ENCODE results near the gene ZNF239. TPM values are rescaled to one million over a fixed set of nuclear protein-coding genes. Genes with fewer than 3 reads are reported as not detected.
A peak's percentile ranks its signal among the peaks of the same experiment; 100 is the strongest.

The ZNF239 gene
- 8.2 TPM for total RNA-seq
- polyA plus RNA-seq (ENCODE audit: insufficient read depth in 1 of 8, insufficient read length in 8 of 8, low replicate concordance in 1 of 8): 10 to 100 TPM in 1 of 8 donors, 1 to 10 TPM in 7; 5.7 to 10.8 (median 7.1) TPM
- long read RNA-seq, donor 1: 0 reads
- long read RNA-seq, donor 2: 0 reads
- long read RNA-seq, donor 3, partial matches to known transcripts: 0 of 4 reads
- long read RNA-seq, donor 3, other reads (novel, unspliced or antisense): 0 of 4 reads
- long read RNA-seq, donor 4, partial matches to known transcripts: 0 of 1 reads
- long read RNA-seq, donor 4, other reads (novel, unspliced or antisense): 0 of 1 reads
- long read RNA-seq, donor 5, partial matches to known transcripts: 0 of 2 reads
- long read RNA-seq, donor 5, other reads (novel, unspliced or antisense): 0 of 2 reads
- long read RNA-seq, donor 6, partial matches to known transcripts: 0 of 2 reads
- long read RNA-seq, donor 6, other reads (novel, unspliced or antisense): 0 of 2 reads
- long read RNA-seq, donor 7, partial matches to known transcripts: 0 of 2 reads
- long read RNA-seq, donor 7, other reads (novel, unspliced or antisense): 0 of 2 reads
- long read RNA-seq, donor 8, partial matches to known transcripts: 0 of 2 reads
- long read RNA-seq, donor 8, other reads (novel, unspliced or antisense): 0 of 2 reads
- long read RNA-seq, donor 9: 0 reads
- long read RNA-seq, donor 10, partial matches to known transcripts: 0 of 1 reads
- long read RNA-seq, donor 10, other reads (novel, unspliced or antisense): 0 of 1 reads
- long read RNA-seq, donor 11, partial matches to known transcripts: 0 of 1 reads
- long read RNA-seq, donor 11, other reads (novel, unspliced or antisense): 0 of 1 reads

DNA sequence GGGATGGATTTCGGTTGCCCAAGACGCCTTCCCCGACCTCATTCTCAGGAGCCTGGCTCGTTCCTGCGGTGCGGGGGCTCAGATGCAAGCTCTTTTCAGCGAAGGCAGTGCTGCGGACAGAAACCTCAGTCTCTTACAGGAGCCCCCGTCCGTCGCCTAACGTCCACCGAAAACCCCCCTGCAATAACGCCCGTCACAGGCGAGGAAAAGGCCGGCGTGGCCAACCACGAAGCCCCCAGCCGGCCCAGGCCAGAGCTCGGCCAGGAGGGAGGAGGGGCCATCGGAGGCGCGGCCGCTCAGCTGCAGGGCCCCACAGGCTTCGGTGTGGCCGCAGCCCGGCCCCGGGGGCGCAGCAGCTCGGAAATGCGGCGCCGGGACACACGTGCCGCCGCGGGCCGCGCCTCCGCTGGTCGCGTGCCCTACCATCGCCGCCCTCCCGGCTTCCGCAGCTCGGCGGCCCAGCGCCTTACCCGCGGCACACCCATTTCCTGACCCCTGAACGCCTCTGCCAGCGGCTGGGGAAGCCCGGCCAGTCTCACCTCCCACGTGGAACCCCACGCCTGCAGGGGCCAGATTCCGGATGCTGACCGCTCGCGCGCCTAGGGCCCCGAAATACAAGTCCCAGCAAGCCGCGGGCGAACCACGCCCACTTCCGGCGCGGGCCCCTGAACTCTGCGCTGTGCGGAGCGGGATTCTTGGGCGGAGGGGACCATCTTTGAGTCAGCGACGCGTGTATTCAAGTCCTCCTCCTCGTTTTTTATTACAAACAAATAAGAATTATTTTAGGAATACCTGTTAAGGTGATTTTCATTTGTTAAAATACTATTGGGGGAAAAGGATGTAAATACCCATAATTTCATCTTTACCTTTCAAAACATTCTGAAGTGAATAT, at the start of gene ZNF239:
Gene ZNF239 (minus strand): TSS at position 616 of the 892 bp plus-strand sequence. CDS start 16,537 bp downstream, outside the sequence.
- peaks cover 12% of the 10 kb centered on the region for H3K36me3 ChIP-seq (ENCODE audit: control insufficient read depth, insufficient read depth, low read length)
- peaks cover 13% of the 10 kb centered on the region for H3K4me1 ChIP-seq (ENCODE audit: control insufficient read depth, insufficient read depth, low read length)
- H3K27me3 ChIP-seq (ENCODE audit: control insufficient read depth, insufficient read depth, low read length): no peaks in the 10 kb centered on the region
- H3K27ac ChIP-seq (ENCODE audit: low read length): peak within 1 kb of the TSS; percentile 74
- H3K4me3 ChIP-seq (ENCODE audit: low read length): peak within 1 kb of the TSS; percentile 52
- H3K9me3 ChIP-seq (replicated peaks; ENCODE audit: control insufficient read depth, low read depth, low read length): no peaks in the 10 kb centered on the region
- peak; percentile 96 for DNase-seq
- WGBS (ENCODE audit: insufficient coverage): under 1% methylated on average over 57 of the region's 78 CpGs

DNA sequence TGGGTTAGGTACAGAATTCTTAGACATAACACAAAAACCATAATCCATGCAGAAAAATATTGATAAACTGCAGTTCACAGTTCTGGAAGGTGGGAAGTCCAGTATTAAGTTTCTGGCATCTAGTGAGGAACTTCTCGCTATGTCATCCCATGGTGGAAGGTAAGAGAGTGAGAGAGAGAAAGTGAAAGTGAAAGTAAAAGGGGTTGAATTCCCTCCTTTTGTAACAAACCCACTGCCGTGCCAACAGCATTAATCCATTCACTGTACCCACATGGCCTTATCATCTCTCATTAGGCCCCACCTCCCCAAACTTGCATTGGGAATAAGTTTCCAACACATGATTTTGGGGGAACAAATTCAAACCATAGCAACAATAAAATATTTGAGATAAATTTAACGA, 48.9 kb upstream of the ZNF239 start:
- WGBS (ENCODE audit: insufficient coverage): no CpG with 5 or more reads among the region's 3 CpGs
- Histone ChIP-seq H3K4me3 (ENCODE audit: low read length) (no peak overlapping the region), H3K4me1 (ENCODE audit: control insufficient read depth, insufficient read depth, low read length) (no peaks in the 10 kb centered on the region), H3K27ac (ENCODE audit: low read length) (no peak overlapping the region), H3K9me3 (replicated peaks; ENCODE audit: control insufficient read depth, low read depth, low read length) (peaks cover 2% of the 10 kb centered on the region), H3K27me3 (ENCODE audit: control insufficient read depth, insufficient read depth, low read length) (no peaks in the 10 kb centered on the region), H3K36me3 (ENCODE audit: control insufficient read depth, insufficient read depth, low read length) (no peaks in the 10 kb centered on the region)
- DNase-seq: peak; percentile 7

DNA sequence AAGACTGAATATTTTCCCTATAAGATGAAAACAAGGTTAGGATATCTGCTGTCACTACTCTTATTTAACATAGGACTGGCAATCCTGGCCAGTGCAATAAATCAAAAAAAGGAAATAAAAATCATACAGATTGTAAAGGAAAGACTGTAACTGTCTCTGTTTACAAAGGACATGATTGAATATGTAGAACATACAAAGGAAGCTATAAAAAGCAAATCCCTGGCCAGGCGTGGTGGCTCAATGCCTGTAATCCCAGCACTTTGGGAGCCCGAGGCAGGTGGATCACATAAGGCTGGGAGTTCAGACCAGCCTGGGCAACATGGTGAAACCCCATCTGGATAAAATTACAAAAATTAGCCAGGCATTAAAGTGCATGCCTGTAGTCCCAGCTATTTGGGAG, 47.6 kb upstream of the ZNF239 start:
- no peaks in the 10 kb centered on the region for H3K36me3 ChIP-seq (ENCODE audit: control insufficient read depth, insufficient read depth, low read length)
- DNase-seq: no peak
- H3K4me1 ChIP-seq (ENCODE audit: control insufficient read depth, insufficient read depth, low read length): no peaks in the 10 kb centered on the region
- 51% methylated on average over 2 of the region's 2 CpGs for WGBS (ENCODE audit: insufficient coverage)
- no peak overlapping the region for H3K27ac ChIP-seq (ENCODE audit: low read length)
- H3K27me3 ChIP-seq (ENCODE audit: control insufficient read depth, insufficient read depth, low read length): no peaks in the 10 kb centered on the region
- peaks cover 8% of the 10 kb centered on the region for H3K9me3 ChIP-seq (replicated peaks; ENCODE audit: control insufficient read depth, low read depth, low read length)
- no peak overlapping the region for H3K4me3 ChIP-seq (ENCODE audit: low read length)

DNA sequence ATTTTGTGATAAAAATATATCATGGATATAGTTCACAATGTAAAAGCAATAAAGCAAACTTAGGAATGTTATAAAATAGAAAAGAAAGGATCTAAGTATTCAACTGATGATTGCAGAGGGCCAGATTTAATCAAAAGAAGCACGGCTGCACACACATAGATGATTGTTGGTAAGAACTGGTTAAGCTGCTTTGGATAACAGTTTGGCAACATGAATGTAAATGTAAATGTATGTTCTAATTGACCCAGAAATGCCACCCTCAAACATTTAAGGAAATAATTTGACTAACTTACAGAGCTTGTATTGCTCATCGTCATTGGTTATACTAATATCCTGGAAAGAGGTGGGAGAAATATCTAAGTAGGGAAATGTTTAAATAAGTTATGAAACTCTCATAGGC, 45.0 kb upstream of the ZNF239 start:
- no peak for DNase-seq
- Histone ChIP-seq H3K27ac (ENCODE audit: low read length) (no peak overlapping the region), H3K4me1 (ENCODE audit: control insufficient read depth, insufficient read depth, low read length) (no peaks in the 10 kb centered on the region), H3K36me3 (ENCODE audit: control insufficient read depth, insufficient read depth, low read length) (peaks cover 9% of the 10 kb centered on the region), H3K4me3 (ENCODE audit: low read length) (no peak overlapping the region), H3K9me3 (replicated peaks; ENCODE audit: control insufficient read depth, low read depth, low read length) (peaks cover 20% of the 10 kb centered on the region), H3K27me3 (ENCODE audit: control insufficient read depth, insufficient read depth, low read length) (no peaks in the 10 kb centered on the region)
- no CpG with 5 or more reads among the region's 2 CpGs for WGBS (ENCODE audit: insufficient coverage)

DNA sequence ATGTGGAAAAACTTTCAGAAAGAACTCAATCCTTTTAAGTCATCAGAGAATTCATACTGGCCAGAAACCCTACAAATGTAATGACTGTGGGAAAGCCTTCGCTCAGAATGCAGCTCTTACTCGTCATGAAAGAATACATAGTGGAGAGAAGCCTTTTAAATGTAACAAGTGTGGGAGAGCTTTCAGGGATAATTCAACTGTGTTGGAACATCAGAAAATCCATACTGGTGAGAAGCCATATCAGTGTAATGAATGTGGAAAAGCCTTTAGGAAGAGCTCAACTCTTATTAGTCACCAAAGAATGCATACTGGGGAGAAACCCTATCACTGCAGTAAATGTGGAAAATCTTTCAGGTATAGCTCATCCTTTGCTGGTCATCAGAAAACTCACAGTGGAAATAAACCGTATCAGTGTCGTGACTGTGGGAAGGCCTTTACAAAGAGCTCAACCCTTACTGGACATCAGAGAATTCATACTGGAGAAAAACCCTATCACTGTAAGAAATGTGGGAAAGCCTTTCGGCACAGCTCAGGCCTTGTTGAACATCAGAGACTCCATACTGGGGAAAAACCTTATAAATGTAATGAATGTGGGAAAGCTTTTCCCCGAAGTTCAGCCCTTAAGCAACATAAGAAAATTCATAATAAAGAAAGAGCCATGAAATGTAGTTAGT, 42.4 kb upstream of the ZNF239 start:
- no peaks in the 10 kb centered on the region for H3K4me1 ChIP-seq (ENCODE audit: control insufficient read depth, insufficient read depth, low read length)
- DNase-seq: no peak
- H3K9me3 ChIP-seq (replicated peaks; ENCODE audit: control insufficient read depth, low read depth, low read length): peaks cover 20% of the 10 kb centered on the region
- WGBS (ENCODE audit: insufficient coverage): 100% methylated on average over 2 of the region's 6 CpGs
- peaks cover 15% of the 10 kb centered on the region for H3K36me3 ChIP-seq (ENCODE audit: control insufficient read depth, insufficient read depth, low read length)
- H3K4me3 ChIP-seq (ENCODE audit: low read length): no peak overlapping the region
- H3K27ac ChIP-seq (ENCODE audit: low read length): no peak overlapping the region
- H3K27me3 ChIP-seq (ENCODE audit: control insufficient read depth, insufficient read depth, low read length): no peaks in the 10 kb centered on the region

DNA sequence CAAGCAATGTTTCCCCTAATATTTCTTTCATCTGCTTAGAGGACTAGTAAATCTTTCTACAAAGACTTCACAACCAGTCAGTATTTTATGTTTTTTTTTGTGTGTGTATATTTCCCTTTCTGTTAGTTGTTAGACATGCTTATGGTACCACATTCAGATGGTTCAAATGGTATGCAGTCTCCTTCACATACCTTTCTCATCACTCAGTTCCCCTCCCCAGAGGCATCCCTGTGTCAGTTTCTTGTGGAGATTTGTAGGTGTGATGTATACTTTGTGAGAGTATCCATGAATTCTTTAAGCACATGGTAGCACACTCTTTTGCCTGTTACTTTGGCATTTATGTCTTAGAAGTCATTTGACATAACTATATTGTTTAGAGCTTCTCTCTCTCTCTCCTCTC, 36.2 kb upstream of the ZNF239 start:
- Histone ChIP-seq H3K4me1 (ENCODE audit: control insufficient read depth, insufficient read depth, low read length) (peaks cover 6% of the 10 kb centered on the region), H3K4me3 (ENCODE audit: low read length) (no peak overlapping the region), H3K27me3 (ENCODE audit: control insufficient read depth, insufficient read depth, low read length) (no peaks in the 10 kb centered on the region), H3K36me3 (ENCODE audit: control insufficient read depth, insufficient read depth, low read length) (peaks cover 22% of the 10 kb centered on the region), H3K9me3 (replicated peaks; ENCODE audit: control insufficient read depth, low read depth, low read length) (no peaks in the 10 kb centered on the region), H3K27ac (ENCODE audit: low read length) (no peak overlapping the region)
- no peak for DNase-seq

DNA sequence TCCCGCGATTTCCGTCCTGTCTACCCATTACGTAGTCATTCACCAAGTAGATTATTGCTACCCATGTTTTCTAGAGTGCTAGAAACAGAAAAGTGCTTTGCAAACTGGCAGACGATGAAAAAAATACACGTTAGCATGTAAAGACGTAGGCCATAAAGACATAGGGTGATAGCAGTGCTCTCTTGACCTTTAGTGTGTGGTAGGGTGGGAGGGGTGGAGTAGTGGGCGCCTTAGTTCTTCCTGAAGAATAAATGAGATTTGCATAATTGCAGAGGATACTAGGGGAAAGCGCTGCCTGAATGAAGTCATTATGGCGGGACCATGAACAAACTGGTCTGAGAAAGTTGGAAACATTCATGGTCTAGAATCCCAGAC, 32.8 kb upstream of the ZNF239 start:
- WGBS (ENCODE audit: insufficient coverage): 75% methylated on average over 8 of the region's 10 CpGs
- no peak for DNase-seq
- Histone ChIP-seq H3K27me3 (ENCODE audit: control insufficient read depth, insufficient read depth, low read length) (no peaks in the 10 kb centered on the region), H3K27ac (ENCODE audit: low read length) (no peak overlapping the region), H3K4me1 (ENCODE audit: control insufficient read depth, insufficient read depth, low read length) (peaks cover 6% of the 10 kb centered on the region), H3K36me3 (ENCODE audit: control insufficient read depth, insufficient read depth, low read length) (peaks cover 13% of the 10 kb centered on the region), H3K9me3 (replicated peaks; ENCODE audit: control insufficient read depth, low read depth, low read length) (no peaks in the 10 kb centered on the region), H3K4me3 (ENCODE audit: low read length) (peak overlapping the region; percentile 66)

DNA sequence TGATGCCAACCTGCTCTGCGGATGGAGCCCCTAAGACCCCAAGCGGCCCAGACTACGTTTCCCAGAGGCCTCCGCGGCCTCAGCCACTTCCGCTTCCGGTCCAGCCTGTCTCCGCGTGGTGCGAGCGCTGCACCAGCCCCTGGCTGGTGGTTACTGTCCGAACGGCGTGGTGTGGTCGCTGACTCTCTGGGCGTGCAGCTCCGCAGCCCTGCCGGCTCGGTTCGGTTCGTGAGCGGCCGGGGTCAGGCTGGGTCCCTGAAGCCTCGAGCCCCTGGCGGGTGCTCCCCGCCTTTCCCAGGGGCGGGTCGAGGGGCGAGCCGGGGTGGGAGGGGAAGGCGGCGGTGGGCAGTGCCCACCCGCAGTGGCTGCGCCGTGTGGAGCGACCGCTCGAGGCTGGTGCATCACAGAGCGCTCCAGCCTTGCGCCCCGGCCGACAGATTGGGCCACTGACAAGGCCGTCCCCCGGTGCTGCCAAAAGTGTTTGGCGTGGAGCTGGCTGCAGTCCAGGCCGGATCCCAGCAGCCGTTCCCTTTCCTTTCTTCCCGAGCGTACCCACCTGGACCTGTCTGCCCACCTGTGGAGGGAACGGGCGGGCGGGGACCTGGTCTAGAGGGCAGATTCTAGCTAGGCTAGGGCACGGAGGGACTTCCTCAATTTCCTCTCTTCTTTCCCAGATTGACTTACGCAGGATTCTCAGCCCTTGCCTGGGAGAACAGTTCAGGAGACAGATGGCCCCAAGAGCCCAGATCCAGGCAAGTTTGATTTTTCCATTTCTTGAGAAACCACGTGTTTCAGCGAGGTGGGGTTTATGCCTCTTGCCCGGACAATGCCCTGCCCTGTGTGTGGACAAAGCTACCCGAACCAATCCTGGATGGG, 32.1 kb upstream of the ZNF239 start, which contains the start of gene ZNF485:
Gene ZNF485 (plus strand): TSS at position 116 of the 876 bp plus-strand sequence. CDS start 613 bp downstream, at position 729.
- Histone ChIP-seq H3K27ac (ENCODE audit: low read length) (no peak within 1 kb of the TSS), H3K4me1 (ENCODE audit: control insufficient read depth, insufficient read depth, low read length) (peaks cover 6% of the 10 kb centered on the region), H3K27me3 (ENCODE audit: control insufficient read depth, insufficient read depth, low read length) (no peaks in the 10 kb centered on the region), H3K36me3 (ENCODE audit: control insufficient read depth, insufficient read depth, low read length) (peaks cover 13% of the 10 kb centered on the region), H3K9me3 (replicated peaks; ENCODE audit: control insufficient read depth, low read depth, low read length) (no peaks in the 10 kb centered on the region), H3K4me3 (ENCODE audit: low read length) (peak within 1 kb of the TSS; percentile 66)
- peak; percentile 82 for DNase-seq
- whole genome bisulfite sequencing (ENCODE audit: insufficient coverage): 1% methylated on average over 52 of the region's 58 CpGs

All from muscle of leg (tissue), 16 donors.